ENCODE data around the gene ELN. TPM values are rescaled to one million over a fixed set of nuclear protein-coding genes. Genes with fewer than 3 reads are reported as not detected.

The ELN gene
- total and polyA plus RNA-seq, 2 donors (not counting 1 experiment from before 2014, with no cell fraction given): 2.1 to 11.0 TPM

GRCh38 chr7:74082770-74083116, 54.8 kb downstream of the ELN start:
- peak overlapping the region; percentile 56 for H3K4me2 ChIP-seq (ENCODE audit: extremely low read depth, insufficient read depth, low read length)
- DNase-seq (ENCODE audit: low read depth in 2 of 2): no peak

GRCh38 chr7:74083117-74083876, 55.3 kb downstream of the ELN start, which contains the start of gene LIMK1:
Gene LIMK1 (plus strand): TSS chr7:74083804. CDS start chr7:74083991, 187 bp downstream.
- peak within 1 kb of the TSS; percentile 19 to 75 (median 47) for H3K4me3 ChIP-seq (replicated peaks in 1 of 4; ENCODE audit: control extremely low read depth in 1 of 4, insufficient read depth in 1 of 4, low read depth in 3 of 4, low read length in 4 of 4)
- H2AFZ ChIP-seq (ENCODE audit: low read length): peak within 1 kb of the TSS; percentile 30
- H3K36me3 ChIP-seq (ENCODE audit: control insufficient read depth, insufficient read depth, low read length): peaks cover 3% of the 10 kb centered on the region
- H4K20me1 ChIP-seq (ENCODE audit: control insufficient read depth, extremely low read depth, insufficient read depth, low read length): no peaks in the 10 kb centered on the region
- H3K27ac ChIP-seq (ENCODE audit: insufficient read depth, low read length): peak within 1 kb of the TSS; percentile 58
- peak; percentile 73 to 86 for DNase-seq (ENCODE audit: low read depth in 2 of 2)
- peaks cover 13% of the 10 kb centered on the region for H3K4me1 ChIP-seq (ENCODE audit: control insufficient read depth, extremely low read depth, insufficient read depth, low read length)
- TF ChIP-seq CTCF (conservative IDR thresholded peaks at IDR 0.05 in 1 of 2, IDR thresholded peaks at IDR 0.05 in 1 of 2; ENCODE audit: low read depth in 1 of 2, low read length in 2 of 2) (no peak), EZH2 (IDR thresholded peaks at IDR 0.05; ENCODE audit: low read length, missing control alignments) (no peak)
- peak within 1 kb of the TSS; percentile 56 for H3K4me2 ChIP-seq (ENCODE audit: extremely low read depth, insufficient read depth, low read length)
- no peaks in the 10 kb centered on the region for H3K79me2 ChIP-seq (ENCODE audit: control insufficient read depth, insufficient read depth, low read length)
- H3K9ac ChIP-seq (ENCODE audit: insufficient read depth, low read length): peak within 1 kb of the TSS; percentile 74
- no peaks in the 10 kb centered on the region for H3K27me3 ChIP-seq (ENCODE audit: control insufficient read depth, insufficient read depth, low read length)
- H3K9me3 ChIP-seq (ENCODE audit: control insufficient read depth, insufficient read depth, low read depth, low read length): no peaks in the 10 kb centered on the region

More at GRCh38 chr7:74082770-74083116, 54.8 kb downstream of the ELN start:
- H3K4me3 ChIP-seq (replicated peaks in 1 of 4; ENCODE audit: control extremely low read depth in 1 of 4, insufficient read depth in 1 of 4, low read depth in 3 of 4, low read length in 4 of 4): peak overlapping the region in 1 of 4 experiments; percentile 30
- H2AFZ ChIP-seq (ENCODE audit: low read length): no peak overlapping the region
- H3K27ac ChIP-seq (ENCODE audit: insufficient read depth, low read length): peak overlapping the region; percentile 58
- H4K20me1 ChIP-seq (ENCODE audit: control insufficient read depth, extremely low read depth, insufficient read depth, low read length): no peaks in the 10 kb centered on the region
- H3K4me1 ChIP-seq (ENCODE audit: control insufficient read depth, extremely low read depth, insufficient read depth, low read length): peaks cover 13% of the 10 kb centered on the region
- TF ChIP-seq CTCF (conservative IDR thresholded peaks at IDR 0.05 in 1 of 2, IDR thresholded peaks at IDR 0.05 in 1 of 2; ENCODE audit: low read depth in 1 of 2, low read length in 2 of 2) (no peak), EZH2 (IDR thresholded peaks at IDR 0.05; ENCODE audit: low read length, missing control alignments) (no peak)
- no peaks in the 10 kb centered on the region for H3K79me2 ChIP-seq (ENCODE audit: control insufficient read depth, insufficient read depth, low read length)
- H3K9ac ChIP-seq (ENCODE audit: insufficient read depth, low read length): no peak overlapping the region
- H3K27me3 ChIP-seq (ENCODE audit: control insufficient read depth, insufficient read depth, low read length): no peaks in the 10 kb centered on the region
- H3K36me3 ChIP-seq (ENCODE audit: control insufficient read depth, insufficient read depth, low read length): peaks cover 3% of the 10 kb centered on the region
- H3K9me3 ChIP-seq (ENCODE audit: control insufficient read depth, insufficient read depth, low read depth, low read length): no peaks in the 10 kb centered on the region

- no peaks in the 10 kb centered on the region for H3K79me2 ChIP-seq (ENCODE audit: control insufficient read depth, insufficient read depth, low read length)
- H3K4me2 ChIP-seq (ENCODE audit: extremely low read depth, insufficient read depth, low read length): peak overlapping the region; percentile 49
- H2AFZ ChIP-seq (ENCODE audit: low read length): no peak overlapping the region
- peak overlapping the region; percentile 14 for H3K27ac ChIP-seq (ENCODE audit: insufficient read depth, low read length)
- peak overlapping the region; percentile 11 to 75 (median 40) for H3K4me3 ChIP-seq (replicated peaks in 1 of 4; ENCODE audit: control extremely low read depth in 1 of 4, insufficient read depth in 1 of 4, low read depth in 3 of 4, low read length in 4 of 4)
- H3K36me3 ChIP-seq (ENCODE audit: control insufficient read depth, insufficient read depth, low read length): peaks cover 3% of the 10 kb centered on the region
- TF ChIP-seq EZH2 (IDR thresholded peaks at IDR 0.05; ENCODE audit: low read length, missing control alignments) (no peak), CTCF (conservative IDR thresholded peaks at IDR 0.05 in 1 of 2, IDR thresholded peaks at IDR 0.05 in 1 of 2; ENCODE audit: low read depth in 1 of 2, low read length in 2 of 2) (no peak)
- no peaks in the 10 kb centered on the region for H3K9me3 ChIP-seq (ENCODE audit: control insufficient read depth, insufficient read depth, low read depth, low read length)
- H3K9ac ChIP-seq (ENCODE audit: insufficient read depth, low read length): peak overlapping the region; percentile 74
- peaks cover 5% of the 10 kb centered on the region for H3K4me1 ChIP-seq (ENCODE audit: control insufficient read depth, extremely low read depth, insufficient read depth, low read length)
- H3K27me3 ChIP-seq (ENCODE audit: control insufficient read depth, insufficient read depth, low read length): no peaks in the 10 kb centered on the region
- no peaks in the 10 kb centered on the region for H4K20me1 ChIP-seq (ENCODE audit: control insufficient read depth, extremely low read depth, insufficient read depth, low read length)
- DNase-seq (ENCODE audit: low read depth in 2 of 2): peak; percentile 55 to 62
Measured at GRCh38 chr7:74083928-74084721, 56.2 kb downstream of the ELN start.

Data from fibroblast of lung (primary cell).